ENCODE measurements around the gene INPP1. TPM values are rescaled to one million over a fixed set of nuclear protein-coding genes. Genes with fewer than 3 reads are reported as not detected.

INPP1 gene
- total and polyA plus RNA-seq, 2 of the 8 experiments (the other 6 are each of a cell fraction or from before 2014, with no cell fraction given): 0.88 to 3.0 TPM

GRCh38 chr2:190405995-190406394 lies 62.6 kb downstream of the INPP1 start:
- H3K27ac ChIP-seq (ENCODE audit: low read depth, low read length): no peak overlapping the region
- no peak overlapping the region for H3K56ac ChIP-seq (replicated peaks; ENCODE audit: insufficient read length, low read depth, low read length)
- no peak overlapping the region for H3K4me3 ChIP-seq (ENCODE audit: extremely low read depth in 1 of 4, insufficient read depth in 2 of 4, low read depth in 3 of 4, low read length in 4 of 4)
- 88% methylated on average over 3 of the region's 3 CpGs; no CpG with 5 or more reads in 1 of the 2 experiments for WGBS, 2 experiments (ENCODE audit: extremely low coverage in 1 of 2, insufficient coverage in 1 of 2, insufficient read length in 1 of 2, insufficient replicate concordance in 2 of 2, low coverage in 1 of 2, low lambda C conversion rate in 2 of 2, missing lambda C conversion rate in 1 of 2)
- no peaks in the 10 kb centered on the region for H3K79me1 ChIP-seq (ENCODE audit: low read depth, low read length)
- H3K9ac ChIP-seq (replicated peaks in 1 of 4; ENCODE audit: extremely low read depth in 1 of 4, low read depth in 3 of 4, low read length in 3 of 4): no peak overlapping the region
- no peak overlapping the region for H3K14ac ChIP-seq (ENCODE audit: insufficient read length)
- no peak overlapping the region for H3K4ac ChIP-seq (replicated peaks; ENCODE audit: insufficient read length, low read depth, low read length)
- ChIA-PET POLR2A (ENCODE audit: partially characterized antibody) (no interaction called here), CTCF (ENCODE audit: partially characterized antibody) (no interaction called here)
- no peak overlapping the region for H2AFZ ChIP-seq (ENCODE audit: low read length)
- no peak overlapping the region for H3K18ac ChIP-seq (ENCODE audit: extremely low read depth, low read length)
- no peak overlapping the region for H3K23ac ChIP-seq (ENCODE audit: insufficient read length)
- H4K20me1 ChIP-seq (replicated peaks in 1 of 2; ENCODE audit: control insufficient read depth in 1 of 2, insufficient read depth in 2 of 2, low read length in 2 of 2): no peaks in the 10 kb centered on the region
- H3K36me3 ChIP-seq (ENCODE audit: control insufficient read depth in 2 of 4, insufficient read depth in 4 of 4, low read length in 3 of 4): no peaks in the 10 kb centered on the region
- no peak overlapping the region for H4K5ac ChIP-seq (ENCODE audit: insufficient read length, low read depth, low read length)
- no peak overlapping the region for H2BK120ac ChIP-seq (replicated peaks; ENCODE audit: low read depth, low read length)
- DNase-seq (ENCODE audit: low read depth in 1 of 2, low spot score in 2 of 2) (no peak), FAIRE-seq (no peak)
- peaks cover 11% of the 10 kb centered on the region; the same call in 1 of the 2 replicates for H3K23me2 ChIP-seq (ENCODE audit: low read depth, low read length)
- peaks cover 2 to 24% (median 20%) of the 10 kb centered on the region in 4 experiments for H3K27me3 ChIP-seq (replicated peaks in 1 of 4; ENCODE audit: control insufficient read depth in 3 of 4, extremely low read depth in 1 of 4, insufficient read depth in 3 of 4, low read length in 3 of 4)
- H4K8ac ChIP-seq (ENCODE audit: extremely low read depth, insufficient read depth, low read length): no peak overlapping the region
- H2BK12ac ChIP-seq (ENCODE audit: low read depth, low read length): no peak overlapping the region
- no peak overlapping the region for H3K4me2 ChIP-seq (ENCODE audit: insufficient read depth in 1 of 2, low read depth in 2 of 2, low read length in 2 of 2)
- H2BK15ac ChIP-seq (ENCODE audit: low read length): no peak overlapping the region
- H2BK5ac ChIP-seq (ENCODE audit: low read depth, low read length): no peak overlapping the region
- no peak overlapping the region for H4K91ac ChIP-seq (replicated peaks; ENCODE audit: insufficient read length, low read length)
- peaks cover 3 to 4% (median 4%) of the 10 kb centered on the region in 4 experiments; a peak in 6 of 7 replicates for H3K4me1 ChIP-seq (replicated peaks in 1 of 4; ENCODE audit: control insufficient read depth in 3 of 4, insufficient read depth in 4 of 4, low read length in 3 of 4)
- H3K79me2 ChIP-seq (ENCODE audit: control insufficient read depth in 1 of 2, insufficient read depth in 2 of 2, low read length in 2 of 2): no peaks in the 10 kb centered on the region
- no peak overlapping the region for H2AK5ac ChIP-seq (ENCODE audit: low read depth, low read length)
- H3K9me3 ChIP-seq (ENCODE audit: insufficient read depth in 2 of 2, low read depth in 1 of 2, low read length in 1 of 2): no peaks in the 10 kb centered on the region
- no peak overlapping the region for H2BK20ac ChIP-seq (ENCODE audit: low read length)
- no peak for TF ChIP-seq POLR2AphosphoS5 (IDR thresholded peaks at IDR 0.05; ENCODE audit: low read depth, low read length)
- no peak for TF ChIP-seq E2F6 (IDR thresholded peaks at IDR 0.05)
- no peak for TF ChIP-seq KDM4A (IDR thresholded peaks at IDR 0.05; ENCODE audit: low read depth, low read length, severe bottlenecking)
- no peak for TF ChIP-seq TEAD4 (IDR thresholded peaks at IDR 0.05; ENCODE audit: low read depth, low read length)
- no peak for TF ChIP-seq PHF8 (conservative IDR thresholded peaks at IDR 0.05; ENCODE audit: low read depth, low read length)
- TF ChIP-seq RNF2 (IDR thresholded peaks at IDR 0.05; ENCODE audit: borderline replicate concordance, low read depth, low read length, missing control alignments, poor library complexity, severe bottlenecking): no peak
- no peak for TF ChIP-seq CTCF (IDR thresholded peaks at IDR 0.05; ENCODE audit: control extremely low read depth in 1 of 3, insufficient read depth in 1 of 3, low read depth in 1 of 3, low read length in 3 of 3)
- TF ChIP-seq RFX5 (IDR thresholded peaks at IDR 0.05; ENCODE audit: borderline replicate concordance, low read depth, low read length): no peak
- TF ChIP-seq CEBPB (IDR thresholded peaks at IDR 0.05; ENCODE audit: low read depth, low read length): no peak
- TF ChIP-seq EGR1 (IDR thresholded peaks at IDR 0.05; ENCODE audit: borderline replicate concordance, low read depth, low read length): no peak

All from H1 (cell line).